Prostate gland (tissue), 2 donors: ENCODE measurements around the gene XPOT.

Experiments
- POLR2AphosphoS5 ChIP-seq: sonication (generic); formaldehyde crosslinking; IDR thresholded peaks from one replicate; pipeline ENCODE4 v1.6.1; 2017; ENCODE audit warnings: antibody characterized with exemption
- TF ChIP-seq, protein P1 (sequence below), 4 experiments: fragments of 200-600 bp in 2 of 4; fragments of 450-650 bp in 2 of 4; sonication (generic) in 2 of 4; IDR thresholded peaks; 1 replicate in 3 of 4; 2 replicates in 1 of 4; pipeline ENCODE4 v1.5.1; 2016 to 2019; ENCODE audit warnings: antibody characterized with exemption in 4 of 4, mild to moderate bottlenecking in 2 of 4, moderate library complexity in 2 of 4

DNA sequence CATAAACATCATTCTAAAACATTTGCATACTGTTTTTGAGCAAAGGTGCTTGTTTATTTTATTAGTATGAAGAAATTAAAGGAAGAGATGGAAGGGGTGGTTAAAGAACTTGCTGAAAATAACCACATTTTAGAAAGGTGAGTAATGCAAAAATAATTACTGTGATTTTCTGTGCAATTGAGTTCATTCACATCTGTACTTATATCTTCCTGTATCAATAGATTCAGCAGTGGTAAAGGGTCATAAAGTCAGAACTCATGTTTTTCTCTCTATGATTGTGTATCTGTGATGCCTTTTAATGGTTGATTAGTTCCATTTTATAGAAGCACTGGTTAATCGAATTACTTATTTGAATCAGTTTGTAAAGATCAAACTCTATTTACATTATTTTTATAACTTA, 93.7 kb downstream of the XPOT start:
- TF ChIP-seq, protein P1, sequence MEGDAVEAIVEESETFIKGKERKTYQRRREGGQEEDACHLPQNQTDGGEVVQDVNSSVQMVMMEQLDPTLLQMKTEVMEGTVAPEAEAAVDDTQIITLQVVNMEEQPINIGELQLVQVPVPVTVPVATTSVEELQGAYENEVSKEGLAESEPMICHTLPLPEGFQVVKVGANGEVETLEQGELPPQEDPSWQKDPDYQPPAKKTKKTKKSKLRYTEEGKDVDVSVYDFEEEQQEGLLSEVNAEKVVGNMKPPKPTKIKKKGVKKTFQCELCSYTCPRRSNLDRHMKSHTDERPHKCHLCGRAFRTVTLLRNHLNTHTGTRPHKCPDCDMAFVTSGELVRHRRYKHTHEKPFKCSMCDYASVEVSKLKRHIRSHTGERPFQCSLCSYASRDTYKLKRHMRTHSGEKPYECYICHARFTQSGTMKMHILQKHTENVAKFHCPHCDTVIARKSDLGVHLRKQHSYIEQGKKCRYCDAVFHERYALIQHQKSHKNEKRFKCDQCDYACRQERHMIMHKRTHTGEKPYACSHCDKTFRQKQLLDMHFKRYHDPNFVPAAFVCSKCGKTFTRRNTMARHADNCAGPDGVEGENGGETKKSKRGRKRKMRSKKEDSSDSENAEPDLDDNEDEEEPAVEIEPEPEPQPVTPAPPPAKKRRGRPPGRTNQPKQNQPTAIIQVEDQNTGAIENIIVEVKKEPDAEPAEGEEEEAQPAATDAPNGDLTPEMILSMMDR (IDR thresholded peaks at IDR 0.05), result no peak
- TF ChIP-seq POLR2AphosphoS5, result no peak
